Ureter (tissue), 1 donor: ENCODE measurements around the gene MAB21L3. TPM values are rescaled to one million over a fixed set of nuclear protein-coding genes. Genes with fewer than 3 reads are reported as not detected.

Experiments used
- DNase-seq: peaks from one replicate; pipeline ENCODE4 v3.0.0-alpha.2; 2020; ENCODE audit warnings: low spot score
- total RNA-seq: library from RNA; stranded (reverse); gene quantifications from one replicate; pipeline ENCODE4 v1.2.4, GENCODE V29; 2023
- donor health status: DM: yes; HTN: yes; CAD: no.

MAB21L3 gene
- total RNA-seq, 1 donor from 2014 or later = 3.6 TPM

DNA sequence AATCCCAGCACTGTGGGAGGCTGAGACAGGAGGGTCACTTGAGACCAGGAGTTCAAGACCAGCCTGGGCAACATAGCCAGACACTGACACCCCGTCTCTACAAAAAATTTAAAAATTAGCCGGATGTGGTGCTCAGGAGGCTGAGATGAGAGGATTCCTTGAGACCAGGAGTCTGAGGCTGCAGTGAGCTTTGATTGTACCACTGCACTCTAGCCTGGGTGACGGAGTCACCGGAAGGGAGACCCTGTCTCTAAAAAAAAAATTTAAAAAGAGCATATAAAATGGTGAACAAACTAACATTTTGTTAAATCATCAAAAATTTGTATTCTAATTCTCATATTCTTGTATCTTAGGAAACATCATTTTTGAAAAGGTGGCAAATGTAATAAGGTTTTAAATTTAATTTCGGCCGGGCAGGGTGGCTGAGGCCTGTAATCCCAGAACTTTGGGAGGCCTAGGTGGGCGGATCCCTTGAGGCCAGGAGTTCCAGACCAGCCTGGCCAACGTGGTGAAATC is 27.1 kb downstream of the MAB21L3 start:
- DNase-seq = no peak

DNA sequence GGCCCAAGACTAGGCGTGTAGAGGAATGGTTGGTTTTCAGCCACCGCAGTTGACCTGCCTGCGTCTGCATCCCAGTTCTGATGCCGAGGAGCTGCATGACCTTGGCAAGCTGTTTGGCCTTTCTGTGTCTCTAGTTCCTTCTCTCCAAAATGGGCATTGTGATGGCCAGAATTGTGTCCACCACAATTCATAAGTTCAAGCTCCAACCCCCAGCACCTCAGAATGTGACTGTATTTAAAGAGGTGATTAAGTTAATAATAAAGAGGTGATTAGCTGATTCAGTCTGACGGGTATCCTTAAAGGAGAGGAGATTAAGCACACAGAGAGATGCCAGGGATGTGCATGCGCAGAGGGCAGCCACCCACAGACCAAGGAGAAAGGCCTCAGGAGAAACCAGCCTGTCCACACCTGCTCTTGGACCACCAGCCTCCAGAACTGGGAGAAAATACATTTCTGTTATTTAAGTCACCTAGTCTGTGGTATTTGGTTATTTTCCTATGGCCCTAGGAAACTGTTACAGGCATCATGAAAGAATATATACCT is 28.5 kb downstream of the MAB21L3 start:
- no peak for DNase-seq

DNA sequence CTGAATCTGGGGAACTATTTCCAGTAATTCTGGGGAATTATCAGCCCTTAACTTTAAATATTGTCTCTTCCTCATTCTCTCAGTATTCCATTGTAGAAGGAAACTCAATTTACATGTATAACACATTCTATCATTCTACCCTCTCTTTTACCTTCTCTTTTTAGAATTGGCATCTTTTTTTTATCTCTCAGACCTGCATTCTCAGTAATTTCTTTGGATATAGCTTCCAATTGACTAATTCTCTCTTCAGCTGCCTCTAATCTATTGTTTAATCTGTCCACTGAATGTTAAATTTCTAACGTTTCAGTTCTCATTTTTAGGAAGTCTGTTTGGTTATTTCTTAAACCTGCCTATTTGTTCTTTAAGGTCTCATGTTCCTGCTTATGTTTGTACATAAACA is 33.0 kb downstream of the MAB21L3 start:
- DNase-seq = no peak

DNA sequence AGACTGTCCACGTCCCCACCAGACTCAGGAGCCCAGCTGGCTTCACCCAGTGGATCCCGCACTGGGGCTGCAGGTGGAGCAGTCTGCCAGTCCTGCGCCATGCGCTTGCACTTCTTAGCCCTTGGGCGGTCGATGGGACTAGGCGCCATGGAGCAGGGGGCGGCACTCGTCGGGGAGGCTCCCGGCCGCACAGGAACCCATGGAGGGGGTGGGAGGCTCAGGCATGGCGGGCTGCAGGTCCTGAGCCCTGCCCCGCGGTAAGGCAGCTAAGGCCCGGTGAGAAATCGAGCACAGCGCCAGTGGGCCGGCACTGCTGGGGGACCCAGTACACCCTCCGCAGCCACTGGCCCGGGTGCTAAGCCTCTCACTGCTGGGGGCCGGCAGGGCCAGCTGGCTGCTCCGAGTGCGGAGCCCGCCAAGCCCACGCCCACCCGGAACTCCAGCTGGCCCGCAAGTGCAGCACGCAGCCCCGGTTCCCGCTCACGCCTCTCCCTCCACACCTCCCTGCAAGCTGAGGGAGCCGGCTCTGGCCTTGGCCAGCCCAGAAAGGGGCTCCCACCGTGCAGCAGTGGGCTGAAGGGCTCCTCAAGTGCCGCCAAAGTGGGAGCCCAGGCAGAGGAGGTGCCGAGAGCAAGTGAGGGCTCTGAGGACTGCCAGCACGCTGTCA is 35.4 kb downstream of the MAB21L3 start:
- DNase-seq = peak; percentile 35

DNA sequence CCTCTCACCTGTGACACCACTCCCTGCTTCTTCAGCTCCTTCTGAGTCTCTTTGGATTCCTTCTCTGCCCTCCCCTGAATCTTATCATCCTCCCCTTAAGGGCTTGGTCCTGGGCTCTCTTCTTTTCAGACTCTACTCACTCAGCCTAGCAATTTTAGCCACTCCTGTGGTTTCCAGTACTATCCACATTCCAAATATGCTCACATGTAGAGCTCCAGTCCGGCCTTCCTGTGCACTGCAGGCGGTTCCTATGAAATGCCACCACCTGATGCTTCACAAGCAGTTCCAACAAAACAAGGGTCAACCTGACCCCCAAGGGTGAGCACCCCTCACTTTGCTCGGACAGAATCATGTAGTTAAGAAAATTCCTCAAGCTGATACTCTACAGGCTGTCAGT is 35.9 kb downstream of the MAB21L3 start:
- DNase-seq = peak; percentile 24

DNA sequence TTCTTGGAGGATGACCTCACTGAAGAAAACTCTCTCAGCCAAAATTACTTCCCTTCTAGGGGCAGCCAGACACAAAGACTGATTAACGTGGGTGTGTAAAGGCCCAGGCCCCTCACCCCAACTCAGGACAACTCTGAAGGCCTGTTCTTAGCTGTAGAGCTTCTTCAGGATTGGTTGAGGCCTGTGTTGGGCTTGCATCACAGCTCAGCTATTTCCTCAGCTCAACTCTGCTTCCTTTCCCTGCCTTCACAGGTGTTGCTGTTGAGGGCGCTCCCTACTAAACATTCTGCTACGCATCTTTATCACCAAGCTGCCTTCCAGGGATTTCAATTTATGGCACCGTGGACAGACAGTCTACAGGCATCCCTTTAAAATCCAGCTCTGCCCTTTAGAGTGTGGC is 36.8 kb downstream of the MAB21L3 start:
- DNase-seq = peak; percentile 23

DNA sequence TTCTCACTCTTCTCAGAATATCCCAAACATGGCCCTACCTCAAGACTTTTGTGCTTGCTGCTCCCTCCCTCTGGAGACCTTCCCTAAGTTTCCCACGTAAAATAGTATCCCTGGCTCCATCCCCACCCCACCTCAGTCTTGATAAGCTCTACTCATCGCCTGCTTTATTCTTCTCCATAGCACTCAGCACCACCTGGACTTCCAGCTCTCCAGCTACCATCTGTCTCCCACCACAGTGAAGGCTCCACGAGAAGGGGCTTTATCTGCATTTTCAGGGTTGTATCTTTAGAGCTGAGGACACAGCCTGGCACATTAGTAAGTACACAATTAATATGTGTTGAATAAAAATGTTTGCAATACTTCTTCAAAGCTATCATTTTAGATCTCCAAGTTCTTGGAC is 37.8 kb downstream of the MAB21L3 start:
- no peak for DNase-seq

DNA sequence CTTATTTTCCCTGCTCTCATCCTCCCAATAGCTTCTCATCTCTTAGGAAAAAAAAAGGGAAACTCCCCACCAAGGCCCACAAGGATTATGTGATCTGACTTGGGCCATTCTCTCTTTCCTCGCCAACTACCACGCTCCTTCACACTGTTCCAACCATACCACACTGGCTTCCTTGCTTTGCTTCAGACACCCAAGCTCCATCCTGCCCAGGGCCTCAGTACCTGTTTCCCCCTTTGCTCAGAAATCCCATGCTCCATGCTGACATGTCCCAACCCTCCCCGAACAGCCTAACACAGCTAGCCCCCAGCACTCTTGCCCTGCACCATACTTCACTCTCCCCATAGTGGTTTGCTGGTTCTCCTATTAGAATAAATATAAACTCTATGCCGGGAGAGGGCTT is 39.2 kb downstream of the MAB21L3 start:
- DNase-seq = no peak

DNA sequence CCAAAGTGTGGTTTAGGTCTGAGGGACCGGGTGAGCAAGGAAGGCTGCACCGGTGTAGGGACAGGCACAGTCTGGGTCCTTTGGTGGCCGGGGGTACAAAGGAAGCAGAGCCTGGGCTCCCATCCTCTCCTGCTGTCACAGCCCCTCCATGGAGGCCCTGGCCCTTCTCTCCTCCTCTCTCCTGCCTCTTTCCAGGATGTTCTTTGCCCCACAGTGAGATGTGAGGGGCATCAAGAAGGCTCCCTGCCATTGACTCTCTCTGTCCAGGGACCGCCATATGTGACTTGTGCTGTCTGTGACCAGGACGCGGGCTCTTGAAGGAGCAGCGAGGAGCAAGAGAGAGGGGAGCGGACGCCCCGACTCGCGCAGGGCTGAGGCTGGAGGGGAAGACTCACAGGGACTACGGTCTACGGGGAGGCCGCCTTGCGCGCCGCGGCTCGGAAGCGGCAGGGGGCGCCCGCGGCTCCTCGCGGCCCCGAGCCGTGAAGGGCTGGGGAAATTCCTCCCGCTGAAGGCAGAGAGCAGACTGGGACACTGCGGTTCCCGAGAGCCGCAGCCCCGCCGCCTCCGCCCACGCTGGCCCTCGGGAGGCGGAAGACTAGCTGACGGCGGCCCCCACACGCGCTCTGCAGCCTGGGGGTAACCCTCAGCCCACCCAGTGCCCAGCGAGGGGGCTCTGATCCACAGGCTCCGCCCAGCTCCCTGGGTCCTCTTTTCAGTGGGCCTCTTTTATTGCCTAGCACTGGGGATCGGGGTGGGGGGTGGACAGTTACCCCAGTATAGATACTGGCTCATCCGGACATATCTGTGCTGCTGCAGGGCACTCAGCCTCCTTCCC is 40.8 kb downstream of the MAB21L3 start:
- peak; percentile 79 for DNase-seq

DNA sequence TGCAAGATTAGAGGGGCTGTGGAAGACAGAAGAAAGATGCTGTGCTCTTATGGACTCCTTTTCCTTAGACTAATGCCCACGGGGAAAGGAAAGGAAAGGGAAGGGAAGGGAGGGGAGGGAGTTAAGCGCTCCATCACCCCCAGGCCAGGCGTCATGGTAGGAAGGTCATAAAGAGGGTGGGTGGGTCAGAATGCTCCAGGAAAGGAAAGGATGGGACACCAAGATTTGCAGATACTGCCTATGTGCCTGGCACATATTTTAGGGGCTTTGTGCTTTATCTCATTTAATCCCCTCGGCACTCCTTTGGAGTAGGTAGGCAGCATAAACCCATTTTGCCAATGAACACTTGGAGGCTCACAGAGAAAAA is 41.4 kb downstream of the MAB21L3 start:
- DNase-seq = peak; percentile 32

DNA sequence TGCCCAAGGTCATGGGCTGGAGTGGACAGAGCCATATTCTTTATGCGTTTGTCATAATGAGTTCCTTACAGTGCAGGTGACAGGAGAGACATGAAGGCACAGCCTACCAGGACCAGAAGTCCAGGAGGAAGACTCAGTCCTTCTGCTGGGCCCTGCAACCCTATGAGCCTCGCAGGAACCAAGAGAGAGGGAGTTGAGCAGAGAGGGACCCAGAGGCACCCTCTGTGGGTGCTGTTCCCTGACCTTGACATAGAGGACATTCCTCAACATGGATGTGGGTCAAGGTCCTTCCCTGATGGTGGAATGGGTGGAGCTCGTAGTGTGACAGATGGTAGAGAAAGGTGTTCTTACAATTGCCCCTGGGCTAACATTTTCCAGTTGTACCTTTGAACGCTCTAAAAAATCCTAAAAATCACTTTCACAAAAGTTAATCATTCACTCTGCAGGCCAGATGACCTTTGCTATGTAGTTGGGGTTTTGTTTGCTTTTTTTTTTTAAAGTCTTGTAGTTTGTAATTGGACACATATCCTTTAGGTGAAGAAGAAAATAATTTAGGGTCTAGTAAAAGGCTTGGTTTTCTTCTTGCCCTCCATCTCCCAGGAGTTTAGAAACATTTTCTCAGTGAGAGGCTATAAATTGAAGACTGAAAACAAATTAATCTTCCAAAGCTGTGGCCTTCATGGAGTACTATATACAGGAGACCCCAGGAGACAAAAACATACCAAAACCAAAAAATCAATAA is 41.9 kb downstream of the MAB21L3 start:
- peak; percentile 29 for DNase-seq

DNA sequence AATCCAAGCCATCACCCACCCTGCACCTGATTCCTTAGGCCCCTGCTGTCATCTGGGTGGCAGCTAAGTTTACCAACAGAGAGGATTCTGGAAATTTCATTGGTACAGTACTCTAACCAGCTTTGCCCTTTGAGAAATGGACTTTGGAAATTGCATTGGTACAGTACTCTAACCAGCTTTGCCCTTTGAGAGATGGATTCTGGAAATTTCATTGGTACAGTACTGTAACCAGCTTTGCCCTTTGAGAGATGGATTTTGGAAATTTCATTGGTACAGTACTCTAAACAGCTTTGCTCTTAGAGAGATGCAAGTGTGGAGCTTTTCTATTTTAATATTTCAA is 42.5 kb downstream of the MAB21L3 start:
- DNase-seq = no peak

DNA sequence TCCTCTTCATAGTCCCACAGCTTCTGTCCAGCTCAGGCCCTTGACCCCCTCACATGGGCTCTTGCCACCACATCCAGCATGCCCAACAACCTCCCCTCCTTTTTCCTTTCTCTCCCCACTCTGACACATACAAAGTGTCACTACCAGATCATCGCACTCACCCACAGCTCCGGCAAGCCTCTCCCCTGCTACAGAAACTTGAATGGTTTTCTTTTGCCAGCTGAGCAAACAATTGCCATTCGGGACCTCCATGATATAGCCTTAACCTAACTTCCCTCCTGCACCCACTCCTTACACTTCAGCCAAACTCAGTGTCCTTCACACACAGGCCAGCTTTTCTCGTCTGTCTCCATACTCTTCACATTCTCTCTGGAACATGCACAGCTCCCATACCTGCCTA is 43.3 kb downstream of the MAB21L3 start:
- no peak for DNase-seq

DNA sequence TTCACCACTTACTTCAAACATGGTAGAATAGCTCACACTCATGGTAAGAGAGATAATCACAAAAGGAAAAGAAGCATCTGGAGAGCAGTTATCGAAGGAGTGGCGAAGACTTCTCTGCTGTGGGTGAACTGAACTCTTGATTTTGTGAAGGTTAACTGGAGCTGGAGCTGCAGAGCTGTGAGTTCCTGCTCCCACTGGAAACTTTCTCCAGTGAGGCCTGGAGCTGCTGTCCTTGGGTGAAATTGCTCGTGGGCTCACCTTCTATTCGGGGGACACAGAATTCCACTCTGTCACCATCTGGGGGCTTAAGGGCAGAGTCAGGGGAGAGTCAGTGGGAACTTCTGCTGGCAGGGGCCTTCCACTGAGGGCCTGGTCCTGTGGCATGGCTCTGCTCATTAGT is 45.9 kb downstream of the MAB21L3 start:
- peak; percentile 9 for DNase-seq

DNA sequence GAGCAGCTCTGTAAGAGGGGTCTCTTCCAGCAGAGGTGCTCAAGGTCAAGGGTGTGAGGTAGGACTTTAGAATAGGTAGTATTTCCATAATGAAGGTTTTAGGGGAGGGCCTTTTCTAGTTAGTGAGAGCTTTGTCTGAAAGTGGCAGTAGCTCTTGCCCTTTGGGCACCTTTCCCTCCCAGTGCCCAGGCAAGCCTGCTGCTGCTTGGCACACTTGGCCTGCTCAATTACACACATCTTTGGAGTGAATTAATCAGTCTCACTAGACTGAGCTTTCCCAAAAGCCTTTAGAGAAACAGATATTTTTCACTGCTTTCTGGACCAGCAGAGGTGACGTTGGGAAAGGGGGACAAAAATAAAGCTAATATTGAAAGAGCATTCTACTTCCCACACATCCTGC is 48.0 kb downstream of the MAB21L3 start:
- no peak for DNase-seq

DNA sequence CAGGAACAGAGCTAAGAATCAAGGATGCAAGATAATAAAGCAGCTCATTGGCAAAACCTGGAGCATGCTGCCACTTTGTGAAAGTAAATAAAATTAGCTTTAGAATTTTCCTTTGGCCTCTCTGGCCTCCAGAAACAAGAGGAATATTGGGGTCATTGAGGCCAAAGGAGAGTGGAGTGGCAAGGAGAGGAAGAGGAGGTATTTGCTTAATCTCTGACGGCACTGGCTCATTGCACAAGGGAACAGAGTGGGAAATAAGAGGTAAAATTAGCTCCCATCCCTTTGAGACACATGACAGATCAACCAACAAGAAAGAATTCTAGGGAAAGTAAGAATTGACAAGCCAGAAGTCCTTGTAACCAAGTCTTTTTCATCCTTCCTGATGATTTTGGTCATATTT is 48.4 kb downstream of the MAB21L3 start:
- no peak for DNase-seq

DNA sequence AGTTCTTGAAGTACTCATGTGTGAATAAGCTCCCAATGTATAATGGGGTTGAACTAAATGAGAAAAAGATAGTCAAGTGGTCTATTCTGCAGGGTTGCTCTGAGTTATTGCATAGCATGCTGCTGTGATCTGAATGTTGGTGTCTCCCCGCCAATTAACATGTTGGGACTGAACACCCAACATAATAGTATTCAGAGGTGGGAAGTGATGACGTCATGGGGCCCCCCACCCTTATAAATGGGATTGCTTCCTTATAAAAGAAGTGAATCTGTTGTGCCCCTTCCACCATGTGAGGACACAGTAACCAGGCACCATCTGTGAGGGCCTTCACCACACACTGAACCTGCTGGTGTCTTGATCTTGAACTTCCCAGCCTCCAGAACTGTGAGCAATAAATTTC is 50.2 kb downstream of the MAB21L3 start:
- peak; percentile 27 for DNase-seq

DNA sequence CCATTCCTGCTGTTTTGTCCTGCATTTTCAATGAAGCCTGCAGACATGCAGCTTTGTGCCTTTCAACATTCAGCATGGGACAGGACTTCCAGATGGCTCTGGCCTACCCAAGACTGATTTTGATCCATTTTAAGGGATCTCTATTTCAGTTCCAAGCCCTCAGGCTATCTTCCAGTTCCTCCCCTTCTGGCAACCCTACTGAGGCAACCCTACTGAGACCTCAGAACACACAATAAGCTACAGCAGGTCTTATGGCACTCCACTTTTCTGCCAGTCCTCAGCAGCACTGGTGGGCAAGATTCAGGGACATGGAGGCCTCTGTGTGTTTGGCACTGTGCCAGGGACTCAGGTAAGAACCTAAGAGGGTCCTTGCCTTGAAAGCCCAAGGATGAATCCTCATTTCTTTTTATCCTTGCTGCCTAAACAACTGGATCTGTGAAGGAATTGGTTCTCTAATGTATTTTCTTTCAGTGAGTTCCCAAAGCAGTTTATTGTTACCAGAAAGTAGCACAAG is 50.7 kb downstream of the MAB21L3 start:
- no peak for DNase-seq

DNA sequence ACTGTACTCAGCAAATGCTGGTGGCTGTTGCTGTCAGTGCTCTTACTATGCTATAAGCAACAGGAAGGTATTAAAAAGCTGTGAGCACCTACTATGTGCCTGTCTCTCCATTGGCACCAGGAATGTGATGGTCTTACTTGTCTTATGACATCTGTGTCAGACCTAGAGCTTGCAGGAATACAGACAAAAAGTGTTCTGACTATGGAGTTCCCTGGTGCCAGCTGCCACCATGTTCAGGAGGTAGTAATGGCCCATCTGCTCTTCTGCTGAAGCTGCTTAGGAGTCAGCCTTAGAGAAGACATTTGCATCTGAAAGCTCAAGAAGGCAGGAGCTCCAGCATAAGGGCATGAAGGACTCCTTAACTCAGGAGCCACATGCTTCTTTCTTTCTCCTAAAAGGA is 52.3 kb downstream of the MAB21L3 start:
- DNase-seq = peak; percentile 7

DNA sequence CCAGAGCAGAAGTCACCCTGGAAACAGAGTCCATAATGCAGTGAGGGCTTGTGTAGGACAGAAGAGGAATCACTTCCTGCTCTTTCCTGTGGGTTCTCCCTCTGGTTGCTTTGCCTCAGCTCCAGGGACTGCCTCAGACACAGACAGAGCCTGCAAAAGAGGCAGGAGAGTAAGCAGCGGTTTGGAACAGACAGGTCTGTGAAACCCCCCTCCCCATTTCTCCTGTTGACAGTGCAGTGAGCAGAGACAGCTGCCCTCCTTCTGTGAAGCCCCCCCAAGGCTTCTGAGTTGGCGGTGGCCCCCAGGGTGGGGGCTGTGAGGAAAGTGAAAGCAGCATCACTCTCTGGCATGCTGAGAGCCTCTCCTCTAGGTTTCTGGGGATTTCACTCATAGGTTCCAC is 53.0 kb downstream of the MAB21L3 start:
- DNase-seq = peak; percentile 25

DNA sequence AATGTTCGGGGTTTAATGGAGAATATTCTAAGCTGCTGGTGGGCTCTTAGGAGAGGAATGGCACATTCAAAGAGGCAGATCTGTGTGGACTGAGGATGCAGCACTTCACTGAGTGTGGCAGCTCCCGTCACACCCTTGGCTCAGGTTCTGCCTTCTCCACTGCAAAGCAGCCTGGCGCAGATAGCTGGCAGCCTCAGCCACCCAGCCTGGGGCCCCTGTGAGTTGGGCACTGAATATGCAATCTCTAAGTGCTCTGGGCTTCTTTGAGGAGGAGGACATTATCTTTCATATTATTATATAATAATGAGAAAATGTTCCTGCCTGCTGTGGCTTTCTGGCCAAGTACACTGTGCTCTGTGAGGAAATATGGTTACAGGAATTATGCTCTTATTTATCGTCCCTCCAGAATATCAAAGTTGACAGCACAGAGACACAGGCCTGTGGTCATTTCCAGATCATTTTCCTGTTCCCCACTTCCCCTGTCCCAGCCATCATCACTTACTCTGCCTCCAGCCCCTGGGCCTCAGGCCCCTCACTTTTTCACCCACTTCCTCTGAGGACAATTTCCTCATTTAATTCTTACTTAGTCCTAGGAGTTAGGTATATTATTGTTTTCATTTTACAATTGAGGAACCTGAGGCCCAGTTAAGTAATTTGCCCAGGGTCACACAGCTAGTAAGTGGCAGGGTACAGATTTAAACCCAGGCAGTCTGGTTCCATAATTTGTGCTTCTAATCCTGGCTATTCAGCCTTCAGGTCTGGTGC is 53.6 kb downstream of the MAB21L3 start:
- peak; percentile 42 for DNase-seq
